Cardiac muscle cell (in vitro differentiated cells and primary cell): ENCODE results near the gene PARVB. TPM values are rescaled to one million over a fixed set of nuclear protein-coding genes. Genes with fewer than 3 reads are reported as not detected.

Experiments used
- DNase-seq, 2 donors: peaks; one replicate each; pipeline versions ENCODE4 v3.0.0 to v3.0.0-alpha.2; 2010 to 2017; ENCODE audit warnings: low read depth in 1 of 2, low spot score in 1 of 2
- H3K27ac ChIP-seq: fragments of 200-600 bp; sonication (generic); 2 replicates; pipeline ENCODE4 v1.5.1; 2016
- H3K27me3 ChIP-seq: fragments of 200-600 bp; sonication (generic); 2 replicates; pipeline ENCODE4 v1.6.0; 2016; ENCODE audit warnings: control low read depth
- H3K36me3 ChIP-seq: fragments of 200-600 bp; sonication (generic); 2 replicates; pipeline ENCODE4 v1.5.1; 2016; ENCODE audit warnings: control low read depth
- H3K4me1 ChIP-seq: fragments of 200-600 bp; sonication (generic); 2 replicates; pipeline ENCODE4 v1.8.1; 2017; ENCODE audit warnings: low read depth, mild to moderate bottlenecking, mixed run types
- H3K4me3 ChIP-seq: fragments of 200-600 bp; sonication (generic); 2 replicates; pipeline ENCODE4 v1.5.1; 2016; ENCODE audit warnings: mild to moderate bottlenecking
- H3K9me3 ChIP-seq: fragments of 200-600 bp; sonication (generic); 2 replicates; pipeline ENCODE4 v1.5.1; 2017; ENCODE audit warnings: low read depth, mild to moderate bottlenecking, control low read depth
- polyA plus RNA-seq: library from polyadenylated mRNA; unstranded; fragments of >200 nt; fragmentation: Nextera tagmentation; extraction: Ambion mirVana; gene quantifications from 2 replicates; pipeline ENCODE4 v1.2.1, GENCODE V29; 2016
- total RNA-seq: library from RNA; depleted of rRNA; stranded (reverse); fragments of >200 nt; gene quantifications from 2 replicates; pipeline ENCODE4 v1.2.3, GENCODE V29; 2016
- TF ChIP-seq, protein P1 (sequence below): IDR thresholded peaks from 2 replicates; pipeline ENCODE4 v1.5.1; 2012; ENCODE audit warnings: low read depth, mild to moderate bottlenecking, low read length

PARVB gene
- total and polyA plus RNA-seq, 2 experiments from 2014 or later: 30.6 to 46.0 TPM

DNA sequence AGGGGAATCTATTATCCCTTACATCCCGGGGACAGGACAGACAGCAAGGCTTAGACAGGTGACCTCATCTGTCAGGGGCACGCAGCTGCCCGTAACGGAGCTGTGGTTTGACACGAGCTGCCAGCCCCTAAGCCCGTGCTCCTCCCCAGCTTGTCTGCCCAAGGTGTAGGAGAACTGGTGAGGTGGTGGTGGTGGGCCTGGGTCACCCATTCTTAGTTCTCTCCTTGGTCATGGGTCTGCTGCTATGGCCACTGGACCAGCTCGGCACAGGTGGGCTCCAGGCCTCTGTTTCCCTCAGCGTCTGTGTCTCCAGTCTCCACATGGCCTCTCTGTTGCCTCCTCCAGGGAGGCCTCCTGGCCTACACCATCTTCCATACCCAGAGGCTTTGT, 162.0 kb downstream of the PARVB start:
- TF ChIP-seq, protein P1, sequence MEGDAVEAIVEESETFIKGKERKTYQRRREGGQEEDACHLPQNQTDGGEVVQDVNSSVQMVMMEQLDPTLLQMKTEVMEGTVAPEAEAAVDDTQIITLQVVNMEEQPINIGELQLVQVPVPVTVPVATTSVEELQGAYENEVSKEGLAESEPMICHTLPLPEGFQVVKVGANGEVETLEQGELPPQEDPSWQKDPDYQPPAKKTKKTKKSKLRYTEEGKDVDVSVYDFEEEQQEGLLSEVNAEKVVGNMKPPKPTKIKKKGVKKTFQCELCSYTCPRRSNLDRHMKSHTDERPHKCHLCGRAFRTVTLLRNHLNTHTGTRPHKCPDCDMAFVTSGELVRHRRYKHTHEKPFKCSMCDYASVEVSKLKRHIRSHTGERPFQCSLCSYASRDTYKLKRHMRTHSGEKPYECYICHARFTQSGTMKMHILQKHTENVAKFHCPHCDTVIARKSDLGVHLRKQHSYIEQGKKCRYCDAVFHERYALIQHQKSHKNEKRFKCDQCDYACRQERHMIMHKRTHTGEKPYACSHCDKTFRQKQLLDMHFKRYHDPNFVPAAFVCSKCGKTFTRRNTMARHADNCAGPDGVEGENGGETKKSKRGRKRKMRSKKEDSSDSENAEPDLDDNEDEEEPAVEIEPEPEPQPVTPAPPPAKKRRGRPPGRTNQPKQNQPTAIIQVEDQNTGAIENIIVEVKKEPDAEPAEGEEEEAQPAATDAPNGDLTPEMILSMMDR: no peak
- Histone ChIP-seq H3K27ac (no peak overlapping the region), H3K9me3 (no peaks in the 10 kb centered on the region), H3K36me3 (no peaks in the 10 kb centered on the region), H3K27me3 (no peaks in the 10 kb centered on the region), H3K4me1 (no peaks in the 10 kb centered on the region), H3K4me3 (no peak overlapping the region)
- no peak for DNase-seq

DNA sequence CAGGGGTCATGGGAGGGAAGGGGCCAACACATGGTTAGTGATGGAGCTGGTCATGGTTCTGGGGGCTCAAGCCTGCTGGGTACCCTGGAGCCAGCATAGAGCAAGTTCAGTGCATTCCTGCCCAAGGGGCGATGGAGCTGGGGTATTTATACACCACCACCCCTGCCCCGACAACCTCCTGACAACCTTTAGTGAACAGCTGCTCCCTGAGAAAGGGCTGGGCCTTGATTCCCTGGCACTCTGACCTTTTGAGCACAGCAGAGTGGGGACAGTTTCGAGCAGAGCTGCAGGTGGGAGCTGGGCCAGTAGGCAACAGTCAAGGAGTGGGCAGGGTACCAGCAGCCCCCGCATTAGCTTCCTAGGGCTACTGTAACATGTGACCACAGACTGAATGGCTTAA, 162.6 kb downstream of the PARVB start:
- Histone ChIP-seq H3K27ac (no peak overlapping the region), H3K27me3 (no peaks in the 10 kb centered on the region), H3K9me3 (no peaks in the 10 kb centered on the region), H3K4me1 (no peaks in the 10 kb centered on the region), H3K36me3 (no peaks in the 10 kb centered on the region), H3K4me3 (no peak overlapping the region)
- no peak for DNase-seq
- TF ChIP-seq, protein P1: no peak

- Histone ChIP-seq H3K9me3 (no peaks in the 10 kb centered on the region), H3K4me3 (no peak overlapping the region), H3K27ac (no peak overlapping the region), H3K36me3 (no peaks in the 10 kb centered on the region), H3K27me3 (no peaks in the 10 kb centered on the region), H3K4me1 (no peaks in the 10 kb centered on the region)
- TF ChIP-seq, protein P1: no peak
- DNase-seq: no peak
Measured at GRCh38 chr22:44187652-44188230, 163.6 kb downstream of the PARVB start.

DNA sequence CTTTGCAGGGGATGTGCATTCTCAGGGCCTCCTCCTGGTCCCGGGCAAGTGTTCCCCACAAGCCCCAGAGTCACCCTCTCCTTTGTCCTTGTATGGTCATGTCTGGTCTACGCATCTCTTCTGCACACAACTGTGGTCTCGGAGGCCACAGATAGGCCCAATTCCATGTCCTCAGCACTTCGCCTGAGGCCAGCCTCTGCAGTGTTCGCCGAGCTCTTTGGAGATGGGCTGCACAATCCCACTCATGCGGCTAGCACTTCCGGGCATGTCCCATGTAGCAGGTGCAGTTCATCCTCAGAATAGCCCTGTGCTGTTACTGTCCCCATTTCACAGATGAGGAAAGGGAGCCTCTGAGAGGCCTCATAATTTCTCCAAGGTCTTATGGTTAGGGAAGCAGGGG, 164.2 kb downstream of the PARVB start:
- no peaks in the 10 kb centered on the region for H3K36me3 ChIP-seq
- H3K27ac ChIP-seq: no peak overlapping the region
- H3K27me3 ChIP-seq: no peaks in the 10 kb centered on the region
- H3K4me1 ChIP-seq: no peaks in the 10 kb centered on the region
- H3K9me3 ChIP-seq: no peaks in the 10 kb centered on the region
- DNase-seq: no peak
- no peak overlapping the region for H3K4me3 ChIP-seq
- TF ChIP-seq, protein P1: no peak

DNA sequence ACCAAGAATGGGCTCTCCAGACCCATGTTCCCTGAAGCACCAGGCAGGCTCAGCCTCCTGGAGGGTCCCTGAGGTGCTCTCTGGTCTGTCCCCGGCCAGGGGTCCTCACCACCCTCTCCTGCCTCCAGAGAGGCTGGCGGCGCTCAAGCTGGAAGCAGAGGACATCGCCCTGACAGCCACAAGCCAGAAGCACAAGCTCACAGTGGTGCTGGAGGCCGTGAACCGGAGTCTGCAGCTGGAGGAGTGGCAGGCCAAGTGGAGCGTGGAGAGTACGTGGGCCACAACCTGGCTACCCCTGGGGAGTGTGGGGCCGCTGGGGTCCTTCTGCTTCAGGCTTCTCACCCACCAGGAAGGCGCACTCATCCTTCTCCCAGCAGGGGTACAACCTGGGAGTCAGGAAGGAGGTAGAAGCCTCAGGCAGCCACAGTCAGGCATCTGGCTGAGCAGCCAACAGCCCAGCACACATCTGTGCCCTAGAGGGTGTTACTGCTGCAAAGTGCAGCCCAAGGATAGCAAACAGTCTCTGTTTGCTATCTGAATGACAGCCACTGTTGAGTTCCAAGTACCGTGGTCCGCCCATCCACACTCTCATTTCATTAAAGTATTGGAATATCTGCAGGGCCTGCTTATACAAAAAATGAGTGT, 165.0 kb downstream of the PARVB start:
- Histone ChIP-seq H3K4me1 (no peaks in the 10 kb centered on the region), H3K9me3 (no peaks in the 10 kb centered on the region), H3K27me3 (no peaks in the 10 kb centered on the region), H3K4me3 (no peak overlapping the region), H3K36me3 (no peaks in the 10 kb centered on the region), H3K27ac (no peak overlapping the region)
- TF ChIP-seq, protein P1: no peak
- DNase-seq: no peak
